ENCODE measurements around the gene ACSM6. TPM values are rescaled to one million over a fixed set of nuclear protein-coding genes. Genes with fewer than 3 reads are reported as not detected.
A peak's percentile ranks its signal among the peaks of the same experiment; 100 is the strongest.

ACSM6 gene
- polyA plus RNA-seq, 1 donor (not counting 4 experiments of a cell fraction or from before 2014, with no cell fraction given) = not detected

DNA sequence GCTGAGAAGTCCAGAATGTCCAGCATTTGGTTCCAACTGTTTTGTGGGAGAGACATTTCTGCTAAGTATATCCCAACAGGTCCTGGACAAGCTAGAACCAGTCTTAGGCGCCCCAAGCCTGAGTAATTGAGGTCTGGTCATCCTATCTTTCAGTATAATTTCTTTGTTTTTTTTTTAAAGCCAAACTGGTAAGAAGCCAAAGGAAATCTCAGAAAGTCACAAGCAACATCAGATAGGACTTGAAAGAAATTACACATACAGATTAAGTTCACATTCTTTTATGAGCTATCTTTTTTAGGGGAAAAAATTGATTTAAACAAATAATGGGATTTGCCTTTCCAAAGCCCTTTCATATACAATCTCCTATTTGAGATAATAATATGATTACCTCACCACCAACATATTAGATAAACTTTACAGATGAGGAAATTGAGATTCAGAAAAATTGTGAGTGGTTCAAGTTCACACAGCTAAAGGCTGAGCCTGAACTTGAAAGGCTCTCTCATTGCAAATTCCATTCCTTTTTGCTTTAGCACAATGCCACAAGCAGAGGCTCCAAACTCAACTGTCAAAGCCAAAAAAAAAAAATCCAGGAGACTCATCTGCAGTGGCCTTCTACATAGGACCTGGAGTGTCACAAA is 81.8 kb downstream of the ACSM6 start:
- peaks cover 6 to 17% of the 10 kb centered on the region in 2 experiments for H3K36me3 ChIP-seq (ENCODE audit: control insufficient read depth in 2 of 2, extremely low read depth in 1 of 2, insufficient read depth in 2 of 2, low read length in 2 of 2)
- H3K4me3 ChIP-seq (ENCODE audit: control insufficient read depth in 2 of 3, extremely low read depth in 1 of 3, insufficient read depth in 2 of 3, low read depth in 1 of 3, low read length in 3 of 3) = peak overlapping the region in 2 of 3 experiments; percentile 50 to 56
- H3K9me1 ChIP-seq (ENCODE audit: control insufficient read depth, extremely low read depth, insufficient read depth, low read length) = peaks cover 4% of the 10 kb centered on the region
- peak overlapping the region; percentile 89 for H3K4me2 ChIP-seq (ENCODE audit: control insufficient read depth, extremely low read depth, insufficient read depth, low read depth, low read length)
- H3K9ac ChIP-seq (ENCODE audit: control insufficient read depth, extremely low read depth, insufficient read depth, low read length) = peak overlapping the region; percentile 60
- dilution Hi-C loops (cut with MboI; ENCODE audit: extremely low pct_ligation_motif_present, low sequenced_read_pairs) = no loop called here
- peak overlapping the region; percentile 93 for H3K27ac ChIP-seq (ENCODE audit: control insufficient read depth, insufficient read depth, low read length)
- DNase-seq (ENCODE audit: low read depth, low spot score) (no peak), FAIRE-seq (peak; percentile 23)
- no peaks in the 10 kb centered on the region for H3K27me3 ChIP-seq (ENCODE audit: control insufficient read depth, extremely low read depth, insufficient read depth, low read length)
- H3K79me2 ChIP-seq (ENCODE audit: control insufficient read depth, insufficient read depth, low read length) = peaks cover 80% of the 10 kb centered on the region
- H3K9me3 ChIP-seq (ENCODE audit: control insufficient read depth, low read depth, low read length) = no peaks in the 10 kb centered on the region
- peaks cover 80% of the 10 kb centered on the region for H3K4me1 ChIP-seq (ENCODE audit: control insufficient read depth, extremely low read depth, insufficient read depth, low read length)
- H2AFZ ChIP-seq (ENCODE audit: control insufficient read depth, low read length) = no peak overlapping the region
- no peaks in the 10 kb centered on the region for H4K20me1 ChIP-seq (ENCODE audit: control insufficient read depth, extremely low read depth, insufficient read depth, low read length)
- TF ChIP-seq CTCF (optimal IDR thresholded peaks at IDR 0.05 in 1 of 3, IDR thresholded peaks at IDR 0.05 in 1 of 3, conservative IDR thresholded peaks at IDR 0.05 in 1 of 3; ENCODE audit: extremely low read depth in 1 of 3, insufficient read depth in 2 of 3, low read length in 3 of 3) (no peak), EZH2 (IDR thresholded peaks at IDR 0.05; ENCODE audit: low read length) (no peak)

- H3K36me3 ChIP-seq (ENCODE audit: control insufficient read depth in 2 of 2, extremely low read depth in 1 of 2, insufficient read depth in 2 of 2, low read length in 2 of 2) = peaks cover 3 to 14% of the 10 kb centered on the region in 2 experiments
- FAIRE-seq = peak; percentile 49
- H3K79me2 ChIP-seq (ENCODE audit: control insufficient read depth, insufficient read depth, low read length) = peaks cover 82% of the 10 kb centered on the region
- peaks cover 4% of the 10 kb centered on the region for H3K9me1 ChIP-seq (ENCODE audit: control insufficient read depth, extremely low read depth, insufficient read depth, low read length)
- peak overlapping the region in 2 of 3 experiments; percentile 2 to 12 for H3K4me3 ChIP-seq (ENCODE audit: control insufficient read depth in 2 of 3, extremely low read depth in 1 of 3, insufficient read depth in 2 of 3, low read depth in 1 of 3, low read length in 3 of 3)
- no peaks in the 10 kb centered on the region for H4K20me1 ChIP-seq (ENCODE audit: control insufficient read depth, extremely low read depth, insufficient read depth, low read length)
- no peaks in the 10 kb centered on the region for H3K9me3 ChIP-seq (ENCODE audit: control insufficient read depth, low read depth, low read length)
- peak overlapping the region; percentile 93 for H3K27ac ChIP-seq (ENCODE audit: control insufficient read depth, insufficient read depth, low read length)
- DNase-seq (ENCODE audit: low read depth, low spot score) = no peak
- TF ChIP-seq CTCF (optimal IDR thresholded peaks at IDR 0.05 in 1 of 3, IDR thresholded peaks at IDR 0.05 in 1 of 3, conservative IDR thresholded peaks at IDR 0.05 in 1 of 3; ENCODE audit: extremely low read depth in 1 of 3, insufficient read depth in 2 of 3, low read length in 3 of 3) = no peak
- TF ChIP-seq EZH2 (IDR thresholded peaks at IDR 0.05; ENCODE audit: low read length) = no peak
- no peaks in the 10 kb centered on the region for H3K27me3 ChIP-seq (ENCODE audit: control insufficient read depth, extremely low read depth, insufficient read depth, low read length)
- dilution Hi-C loops (cut with MboI; ENCODE audit: extremely low pct_ligation_motif_present, low sequenced_read_pairs) = no loop called here
- H3K4me2 ChIP-seq (ENCODE audit: control insufficient read depth, extremely low read depth, insufficient read depth, low read depth, low read length) = peak overlapping the region; percentile 89
- peak overlapping the region; percentile 60 for H3K9ac ChIP-seq (ENCODE audit: control insufficient read depth, extremely low read depth, insufficient read depth, low read length)
- no peak overlapping the region for H2AFZ ChIP-seq (ENCODE audit: control insufficient read depth, low read length)
- peaks cover 85% of the 10 kb centered on the region for H3K4me1 ChIP-seq (ENCODE audit: control insufficient read depth, extremely low read depth, insufficient read depth, low read length)
Measured at GRCh38 chr10:95276367-95277200, 82.5 kb downstream of the ACSM6 start.
